Natural killer cell (primary cell): ENCODE measurements around the gene LYZL1. TPM values are rescaled to one million over a fixed set of nuclear protein-coding genes. Genes with fewer than 3 reads are reported as not detected.

Source experiments
- ATAC-seq, 3 donors: fragments of 150-1000 bp in 2 of 3; fragments of 200-7000 bp in 1 of 3; cut with Tn5 transposase; 1 replicate in 1 of 3; 2 replicates in 2 of 3; pipeline ENCODE4 v1.10.0; 2021; ENCODE audit warnings: mild to moderate bottlenecking in 2 of 3, moderate library complexity in 2 of 3
- DNase-seq, 2 donors: peaks; one replicate each; pipeline versions ENCODE4 v3.0.0 to v3.0.0-alpha.2; 2013 to 2021; ENCODE audit warnings: mixed read lengths in 1 of 2
- H3K27ac ChIP-seq: one replicate; pipeline ENCODE4 v1.5.1; 2013; ENCODE audit warnings: mild to moderate bottlenecking, low read length
- H3K27me3 ChIP-seq: one replicate; pipeline ENCODE4 v1.6.1; 2013; ENCODE audit warnings: low read length; ENCODE audit not compliant: control insufficient read depth, insufficient read depth
- H3K36me3 ChIP-seq: one replicate; pipeline ENCODE4 v1.6.1; 2013; ENCODE audit warnings: low read length; ENCODE audit not compliant: control insufficient read depth, insufficient read depth
- H3K4me1 ChIP-seq: one replicate; pipeline ENCODE4 v1.6.1; 2013; ENCODE audit warnings: low read length; ENCODE audit not compliant: control insufficient read depth, insufficient read depth
- H3K4me3 ChIP-seq: one replicate; pipeline ENCODE4 v1.5.1; 2013; ENCODE audit warnings: low read length
- H3K9me3 ChIP-seq: one replicate; pipeline ENCODE4 v1.6.1; 2013; ENCODE audit warnings: low read length; ENCODE audit not compliant: control insufficient read depth, insufficient read depth
- H3K27ac Mint-ChIP-seq, 2 donors: one replicate each; pipeline ENCODE4 v1.8.0; 2022; ENCODE audit warnings: mild to moderate bottlenecking in 2 of 2, mixed read lengths in 2 of 2, moderate library complexity in 1 of 2
- H3K27me3 Mint-ChIP-seq, 2 donors: one replicate each; pipeline ENCODE4 v1.8.0; 2022; ENCODE audit warnings: low read depth in 2 of 2, mixed read lengths in 2 of 2
- H3K36me3 Mint-ChIP-seq: one replicate; pipeline ENCODE4 v1.8.0; 2022; ENCODE audit warnings: mixed read lengths
- H3K4me1 Mint-ChIP-seq, 2 donors: one replicate each; pipeline ENCODE4 v1.8.0; 2022; ENCODE audit warnings: mixed read lengths in 2 of 2
- H3K4me3 Mint-ChIP-seq: one replicate; pipeline ENCODE4 v1.8.0; 2022; ENCODE audit warnings: mild to moderate bottlenecking, moderate library complexity, mixed read lengths
- H3K9me3 Mint-ChIP-seq, 2 donors: one replicate each; pipeline ENCODE4 v1.8.0; 2022; ENCODE audit warnings: mixed read lengths in 2 of 2
- WGBS: methylation state at CpG from one replicate; pipeline ENCODE4 v1.1.7; 2013; ENCODE audit warnings: missing lambda C conversion rate; ENCODE audit not compliant: insufficient coverage; 5-methylcytosine and 5-hydroxymethylcytosine counted together
- intact Hi-C: fragments of 100-400 bp; cut with micrococcal nuclease; formaldehyde crosslinking; loops from one replicate; pipeline ENCODE4 v1.14.2; 2022
- total RNA-seq, 4 donors: library from RNA; stranded (reverse); fragments of 120-200 nt in 1 of 4; gene quantifications; one replicate each; pipeline versions ENCODE4 v1.2.3 to v1.2.4, GENCODE V29; 2013 to 2022
- TF ChIP-seq, protein P1 (sequence below): fragments of 200-600 bp; IDR thresholded peaks from one replicate; pipeline ENCODE4 v1.8.0; 2022; ENCODE audit warnings: antibody characterized with exemption

Gene LYZL1
- total RNA-seq, 3 donors from 2014 or later (not counting 1 experiment from before 2014, with no cell fraction given) = not detected

DNA sequence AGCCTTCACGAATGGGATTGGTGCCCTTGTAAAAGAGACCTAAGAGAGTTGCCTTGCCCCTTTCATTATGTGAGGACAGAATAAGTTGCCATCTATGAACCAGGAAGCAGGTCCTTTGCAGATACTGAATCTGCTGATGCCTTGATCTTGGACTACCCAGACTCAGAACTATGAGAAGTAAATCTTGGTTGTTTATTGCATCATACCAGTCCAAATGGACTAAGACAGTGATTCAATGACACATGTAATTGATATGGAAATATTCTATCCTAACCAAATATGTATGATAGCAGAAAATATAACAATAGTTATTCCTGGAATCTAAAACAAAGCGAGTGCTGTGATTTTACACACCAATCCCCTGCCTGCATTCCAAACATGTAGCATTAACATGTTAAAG, 17.0 kb upstream of the LYZL1 start:
- Mint-ChIP-seq H3K4me3 (no peak overlapping the region), H3K27me3 (peaks cover 6 to 9% of the 10 kb centered on the region in 2 donors), H3K36me3 (no peaks in the 10 kb centered on the region), H3K4me1 (no peaks in the 10 kb centered on the region), H3K27ac (no peak overlapping the region), H3K9me3 (no peaks in the 10 kb centered on the region)
- no peak overlapping the region for H3K27ac ChIP-seq
- intact Hi-C loops = no loop called here
- H3K4me3 ChIP-seq = no peak overlapping the region
- DNase-seq (no peak), ATAC-seq (no peak)
- no peaks in the 10 kb centered on the region for H3K27me3 ChIP-seq
- 75% methylated on average over 2 of the region's 2 CpGs for WGBS
- H3K4me1 ChIP-seq = no peaks in the 10 kb centered on the region
- no peaks in the 10 kb centered on the region for H3K9me3 ChIP-seq
- no peaks in the 10 kb centered on the region for H3K36me3 ChIP-seq
- TF ChIP-seq, protein P1, sequence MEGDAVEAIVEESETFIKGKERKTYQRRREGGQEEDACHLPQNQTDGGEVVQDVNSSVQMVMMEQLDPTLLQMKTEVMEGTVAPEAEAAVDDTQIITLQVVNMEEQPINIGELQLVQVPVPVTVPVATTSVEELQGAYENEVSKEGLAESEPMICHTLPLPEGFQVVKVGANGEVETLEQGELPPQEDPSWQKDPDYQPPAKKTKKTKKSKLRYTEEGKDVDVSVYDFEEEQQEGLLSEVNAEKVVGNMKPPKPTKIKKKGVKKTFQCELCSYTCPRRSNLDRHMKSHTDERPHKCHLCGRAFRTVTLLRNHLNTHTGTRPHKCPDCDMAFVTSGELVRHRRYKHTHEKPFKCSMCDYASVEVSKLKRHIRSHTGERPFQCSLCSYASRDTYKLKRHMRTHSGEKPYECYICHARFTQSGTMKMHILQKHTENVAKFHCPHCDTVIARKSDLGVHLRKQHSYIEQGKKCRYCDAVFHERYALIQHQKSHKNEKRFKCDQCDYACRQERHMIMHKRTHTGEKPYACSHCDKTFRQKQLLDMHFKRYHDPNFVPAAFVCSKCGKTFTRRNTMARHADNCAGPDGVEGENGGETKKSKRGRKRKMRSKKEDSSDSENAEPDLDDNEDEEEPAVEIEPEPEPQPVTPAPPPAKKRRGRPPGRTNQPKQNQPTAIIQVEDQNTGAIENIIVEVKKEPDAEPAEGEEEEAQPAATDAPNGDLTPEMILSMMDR = no peak

DNA sequence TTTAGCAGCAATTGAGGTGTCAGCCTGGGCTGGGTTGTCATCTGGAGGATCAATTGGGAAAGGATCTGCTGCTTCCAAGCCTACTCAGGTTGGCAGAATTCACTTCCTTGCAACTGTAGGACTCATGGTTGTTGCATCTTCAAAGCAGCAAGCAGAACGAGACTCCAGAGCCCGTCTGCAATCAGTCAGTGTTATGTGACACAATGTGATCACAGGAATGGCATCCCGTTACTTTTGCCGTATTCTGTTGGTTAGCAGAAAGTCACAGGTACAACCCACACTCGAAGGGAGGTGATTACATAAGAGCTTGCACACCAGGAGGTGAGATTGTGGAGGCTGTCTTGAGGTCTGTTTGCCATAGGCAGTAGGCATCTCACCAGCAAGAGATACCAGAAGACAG, 15.4 kb upstream of the LYZL1 start:
- no peak overlapping the region for H3K27ac Mint-ChIP-seq
- no peaks in the 10 kb centered on the region for H3K9me3 Mint-ChIP-seq
- no peaks in the 10 kb centered on the region for H3K4me1 Mint-ChIP-seq
- no peak overlapping the region for H3K4me3 ChIP-seq
- no peak for DNase-seq
- TF ChIP-seq, protein P1 = no peak
- no peaks in the 10 kb centered on the region for H3K36me3 Mint-ChIP-seq
- peaks cover 6 to 9% of the 10 kb centered on the region in 2 donors for H3K27me3 Mint-ChIP-seq
- no peaks in the 10 kb centered on the region for H3K27me3 ChIP-seq
- no peaks in the 10 kb centered on the region for H3K36me3 ChIP-seq
- H3K9me3 ChIP-seq = no peaks in the 10 kb centered on the region
- WGBS = 68% methylated on average over 5 of the region's 5 CpGs
- intact Hi-C loops = no loop called here
- no peak overlapping the region for H3K4me3 Mint-ChIP-seq
- H3K27ac ChIP-seq = no peak overlapping the region
- no peak for ATAC-seq
- no peaks in the 10 kb centered on the region for H3K4me1 ChIP-seq

DNA sequence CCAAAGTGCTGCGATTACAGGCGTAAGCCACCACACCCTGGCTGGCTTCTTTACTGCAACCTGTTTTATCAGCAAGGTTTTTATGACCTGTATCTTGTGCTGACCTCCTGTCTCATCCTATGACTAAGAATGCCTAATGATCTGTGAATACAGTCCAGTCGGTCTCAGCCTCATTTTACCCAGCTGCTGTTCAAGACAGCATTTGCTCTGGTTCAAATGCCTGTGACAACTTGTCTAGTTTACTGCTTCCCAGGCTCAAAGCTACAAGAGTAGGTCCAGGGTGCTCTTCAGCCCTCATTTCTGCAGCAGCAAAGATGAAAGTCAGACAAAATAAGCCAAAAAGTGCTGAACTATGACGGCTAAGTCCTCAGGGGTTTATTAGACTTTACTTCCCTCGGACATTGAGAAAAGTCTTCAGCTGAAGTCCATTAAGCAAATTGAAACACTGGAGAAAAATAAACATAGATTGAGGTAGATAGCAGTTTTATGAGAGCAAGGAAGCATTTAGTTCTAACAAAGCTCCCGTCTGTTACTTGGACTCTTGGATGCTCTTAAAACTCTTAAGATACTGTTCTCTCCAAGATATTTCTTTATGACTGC, 12.5 kb upstream of the LYZL1 start:
- H3K27ac ChIP-seq = no peak overlapping the region
- no peaks in the 10 kb centered on the region for H3K36me3 Mint-ChIP-seq
- H3K4me1 ChIP-seq = no peaks in the 10 kb centered on the region
- no peak overlapping the region for H3K27ac Mint-ChIP-seq
- intact Hi-C loops = no loop called here
- no peaks in the 10 kb centered on the region for H3K9me3 Mint-ChIP-seq
- 92% methylated on average over 6 of the region's 6 CpGs for WGBS
- no peaks in the 10 kb centered on the region for H3K4me1 Mint-ChIP-seq
- no peaks in the 10 kb centered on the region for H3K9me3 ChIP-seq
- peaks cover 6 to 9% of the 10 kb centered on the region in 2 donors for H3K27me3 Mint-ChIP-seq
- H3K27me3 ChIP-seq = no peaks in the 10 kb centered on the region
- no peak overlapping the region for H3K4me3 ChIP-seq
- H3K4me3 Mint-ChIP-seq = no peak overlapping the region
- ATAC-seq (no peak), DNase-seq (no peak)
- no peaks in the 10 kb centered on the region for H3K36me3 ChIP-seq
- TF ChIP-seq, protein P1 = no peak

DNA sequence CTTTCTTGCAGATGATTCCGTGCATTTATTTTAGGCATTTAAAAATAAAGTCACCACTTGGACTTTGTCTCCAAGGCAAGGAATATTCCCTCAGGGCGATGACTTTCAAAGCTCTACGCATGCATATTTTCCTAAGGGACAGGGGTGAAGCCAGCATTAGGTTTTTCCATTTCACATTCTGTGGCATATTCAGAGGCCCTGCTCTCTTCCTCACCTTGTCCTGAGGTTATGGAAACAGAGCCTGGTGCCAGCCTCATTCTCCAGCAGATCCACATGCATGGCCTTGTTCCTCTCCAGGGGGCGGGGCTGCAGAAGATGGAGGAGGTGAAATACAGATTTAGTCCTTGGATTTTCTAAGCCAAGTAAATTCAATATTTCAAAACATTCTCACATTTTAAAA, 11.6 kb upstream of the LYZL1 start:
- no peaks in the 10 kb centered on the region for H3K36me3 Mint-ChIP-seq
- intact Hi-C loops = no loop called here
- 92% methylated on average over 3 of the region's 4 CpGs for WGBS
- no peaks in the 10 kb centered on the region for H3K9me3 ChIP-seq
- peaks cover 3 to 6% of the 10 kb centered on the region in 2 donors for H3K27me3 Mint-ChIP-seq
- H3K36me3 ChIP-seq = no peaks in the 10 kb centered on the region
- DNase-seq (no peak), ATAC-seq (no peak)
- H3K4me3 ChIP-seq = no peak overlapping the region
- no peak overlapping the region for H3K27ac Mint-ChIP-seq
- H3K27me3 ChIP-seq = no peaks in the 10 kb centered on the region
- no peak overlapping the region for H3K27ac ChIP-seq
- H3K4me1 ChIP-seq = no peaks in the 10 kb centered on the region
- no peaks in the 10 kb centered on the region for H3K9me3 Mint-ChIP-seq
- H3K4me3 Mint-ChIP-seq = no peak overlapping the region
- H3K4me1 Mint-ChIP-seq = no peaks in the 10 kb centered on the region
- TF ChIP-seq, protein P1 = no peak
